WTC11 (cell line): ENCODE results near the gene LAMA1.

Experiments used
- ATF2 ChIP-seq: sonication (generic); formaldehyde crosslinking; IDR thresholded peaks from 2 replicates; pipeline ENCODE4 v1.8.1; 2022; ENCODE audit warnings: low read depth, missing genetic modification reagents, borderline replicate concordance
- CTCF ChIP-seq: fragments of 200-600 bp; IDR thresholded peaks from 2 replicates; pipeline ENCODE4 v1.8.0; 2022; ENCODE audit warnings: antibody characterized with exemption
- EMX1 ChIP-seq: fragments of 250-450 bp; sonication (Bioruptor Pico); IDR thresholded peaks from 2 replicates; pipeline ENCODE4 v1.8.0; 2021; ENCODE audit warnings: mild to moderate bottlenecking
- MAX ChIP-seq: sonication (generic); formaldehyde crosslinking; IDR thresholded peaks from 2 replicates; pipeline ENCODE4 v1.8.0; 2022; ENCODE audit warnings: mild to moderate bottlenecking, missing genetic modification reagents
- MLX ChIP-seq: sonication (generic); formaldehyde crosslinking; IDR thresholded peaks from 2 replicates; pipeline ENCODE4 v1.8.1; 2023; ENCODE audit warnings: mild to moderate bottlenecking, missing genetic modification reagents, moderate library complexity
- NFE2L1 ChIP-seq: sonication (generic); formaldehyde crosslinking; IDR thresholded peaks from 2 replicates; pipeline ENCODE4 v1.8.1; 2023; ENCODE audit warnings: missing genetic modification reagents
- SMAD4 ChIP-seq: sonication (generic); formaldehyde crosslinking; IDR thresholded peaks from 2 replicates; pipeline ENCODE4 v1.8.0; 2022; ENCODE audit warnings: mild to moderate bottlenecking, missing genetic modification reagents
- USF2 ChIP-seq: sonication (generic); formaldehyde crosslinking; IDR thresholded peaks from 2 replicates; pipeline ENCODE4 v1.8.1; 2023; ENCODE audit warnings: mild to moderate bottlenecking, missing genetic modification reagents, moderate library complexity
- ZNF121 ChIP-seq: sonication (generic); formaldehyde crosslinking; IDR thresholded peaks from 2 replicates; pipeline ENCODE4 v1.8.0; 2023; ENCODE audit warnings: missing genetic modification reagents

GRCh38 chr18:7066965-7067555, 50.5 kb downstream of the LAMA1 start:
- TF ChIP-seq USF2 (CRISPR knock-in tag) (no peak), CTCF (no peak), EMX1 (CRISPR knock-in tag) (no peak), SMAD4 (CRISPR knock-in tag) (no peak), NFE2L1 (CRISPR knock-in tag) (no peak), MLX (CRISPR knock-in tag) (no peak), ATF2 (CRISPR knock-in tag) (no peak), ZNF121 (CRISPR knock-in tag) (no peak), MAX (no peak)
